ENCODE measurements around the gene GP5.

The GP5 gene

DNA sequence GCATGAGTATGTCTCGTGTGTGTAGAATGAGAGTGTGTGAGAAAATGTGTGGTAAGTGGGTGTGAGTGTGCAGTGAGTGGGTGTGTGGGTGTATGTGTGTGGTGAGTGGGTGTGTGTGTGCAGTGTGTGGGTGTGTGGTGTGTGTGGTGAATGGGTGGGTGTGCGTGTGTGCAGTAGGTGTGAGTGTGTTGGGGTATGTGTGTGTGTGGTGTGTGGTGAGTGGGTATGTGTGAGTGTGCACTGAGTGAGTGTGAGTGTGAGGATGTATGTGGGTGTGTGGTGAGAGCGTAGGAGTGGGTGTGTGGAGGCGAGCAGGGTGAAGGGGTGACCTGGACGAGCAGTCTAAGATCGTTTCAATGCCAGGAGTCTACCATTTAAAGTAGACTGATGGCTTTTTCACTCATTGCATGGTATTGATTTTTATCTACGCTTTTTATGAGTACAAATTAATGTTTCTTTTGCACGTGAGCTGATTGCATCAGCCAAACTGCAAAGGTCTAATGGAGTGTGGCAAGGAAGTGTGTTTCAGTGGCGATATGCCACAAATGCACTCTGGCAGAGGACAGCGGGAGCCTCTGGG, 46.3 kb downstream of the GP5 start:
- no peak overlapping the region for H3K27ac ChIP-seq (replicated peaks)
- TF ChIP-seq GABPA (IDR thresholded peaks at IDR 0.05; ENCODE audit: low read depth) (no peak), SPI1 (IDR thresholded peaks at IDR 0.05; ENCODE audit: borderline replicate concordance, low read depth) (no peak)
- TF ChIP-seq, protein P1, sequence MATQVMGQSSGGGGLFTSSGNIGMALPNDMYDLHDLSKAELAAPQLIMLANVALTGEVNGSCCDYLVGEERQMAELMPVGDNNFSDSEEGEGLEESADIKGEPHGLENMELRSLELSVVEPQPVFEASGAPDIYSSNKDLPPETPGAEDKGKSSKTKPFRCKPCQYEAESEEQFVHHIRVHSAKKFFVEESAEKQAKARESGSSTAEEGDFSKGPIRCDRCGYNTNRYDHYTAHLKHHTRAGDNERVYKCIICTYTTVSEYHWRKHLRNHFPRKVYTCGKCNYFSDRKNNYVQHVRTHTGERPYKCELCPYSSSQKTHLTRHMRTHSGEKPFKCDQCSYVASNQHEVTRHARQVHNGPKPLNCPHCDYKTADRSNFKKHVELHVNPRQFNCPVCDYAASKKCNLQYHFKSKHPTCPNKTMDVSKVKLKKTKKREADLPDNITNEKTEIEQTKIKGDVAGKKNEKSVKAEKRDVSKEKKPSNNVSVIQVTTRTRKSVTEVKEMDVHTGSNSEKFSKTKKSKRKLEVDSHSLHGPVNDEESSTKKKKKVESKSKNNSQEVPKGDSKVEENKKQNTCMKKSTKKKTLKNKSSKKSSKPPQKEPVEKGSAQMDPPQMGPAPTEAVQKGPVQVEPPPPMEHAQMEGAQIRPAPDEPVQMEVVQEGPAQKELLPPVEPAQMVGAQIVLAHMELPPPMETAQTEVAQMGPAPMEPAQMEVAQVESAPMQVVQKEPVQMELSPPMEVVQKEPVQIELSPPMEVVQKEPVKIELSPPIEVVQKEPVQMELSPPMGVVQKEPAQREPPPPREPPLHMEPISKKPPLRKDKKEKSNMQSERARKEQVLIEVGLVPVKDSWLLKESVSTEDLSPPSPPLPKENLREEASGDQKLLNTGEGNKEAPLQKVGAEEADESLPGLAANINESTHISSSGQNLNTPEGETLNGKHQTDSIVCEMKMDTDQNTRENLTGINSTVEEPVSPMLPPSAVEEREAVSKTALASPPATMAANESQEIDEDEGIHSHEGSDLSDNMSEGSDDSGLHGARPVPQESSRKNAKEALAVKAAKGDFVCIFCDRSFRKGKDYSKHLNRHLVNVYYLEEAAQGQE (IDR thresholded peaks at IDR 0.05; ENCODE audit: insufficient replicate concordance, low read depth): no peak
- no peak overlapping the region for H3K4me3 ChIP-seq (replicated peaks; ENCODE audit: insufficient read depth, low read length)
- H3K27me3 ChIP-seq (ENCODE audit: insufficient read depth, poor library complexity, severe bottlenecking): no peaks in the 10 kb centered on the region
- DNase-seq (ENCODE audit: low read depth in 1 of 2, low spot score in 1 of 2): no peak

DNA sequence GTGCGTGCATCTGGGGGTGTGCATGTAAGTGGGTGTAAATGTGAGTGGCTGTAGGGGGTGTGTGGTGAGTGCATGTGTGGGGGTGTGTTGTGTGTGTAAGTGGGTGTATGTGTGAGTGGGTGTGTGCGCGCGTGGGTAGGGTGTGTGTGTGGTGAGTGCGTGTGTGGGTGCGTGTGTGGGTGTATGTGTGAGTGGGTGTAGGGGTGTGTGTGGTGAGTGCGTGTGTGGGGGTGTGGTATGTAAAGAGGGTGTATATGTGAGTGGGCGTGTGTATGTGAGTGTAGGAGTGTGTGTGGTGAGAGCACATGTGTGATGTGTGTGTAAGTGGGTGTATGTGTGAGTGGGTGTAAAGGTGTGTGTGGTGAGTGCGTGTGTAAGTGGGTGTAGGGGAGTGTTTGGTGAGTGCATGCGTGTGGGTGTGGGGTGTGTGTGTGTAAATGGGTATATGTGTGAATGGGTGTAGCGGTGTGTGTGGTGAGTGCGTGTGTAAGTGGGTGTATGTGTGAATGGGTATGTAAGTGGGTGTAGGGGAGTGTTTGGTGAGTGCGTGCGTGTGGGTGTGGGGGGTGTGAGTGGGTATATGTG, 47.0 kb downstream of the GP5 start:
- Histone ChIP-seq H3K27ac (replicated peaks) (no peak overlapping the region), H3K27me3 (ENCODE audit: insufficient read depth, poor library complexity, severe bottlenecking) (no peaks in the 10 kb centered on the region), H3K4me3 (replicated peaks; ENCODE audit: insufficient read depth, low read length) (no peak overlapping the region)
- DNase-seq (ENCODE audit: low read depth in 1 of 2, low spot score in 1 of 2): no peak
- TF ChIP-seq, protein P1 (IDR thresholded peaks at IDR 0.05; ENCODE audit: insufficient replicate concordance, low read depth): no peak
- TF ChIP-seq POLR2AphosphoS5 (IDR thresholded peaks at IDR 0.05; ENCODE audit: low read depth) (no peak), SPI1 (IDR thresholded peaks at IDR 0.05; ENCODE audit: borderline replicate concordance, low read depth) (no peak), CTCF (IDR thresholded peaks at IDR 0.05; ENCODE audit: insufficient read depth, low read length) (no peak), GABPA (IDR thresholded peaks at IDR 0.05; ENCODE audit: low read depth) (no peak)

DNA sequence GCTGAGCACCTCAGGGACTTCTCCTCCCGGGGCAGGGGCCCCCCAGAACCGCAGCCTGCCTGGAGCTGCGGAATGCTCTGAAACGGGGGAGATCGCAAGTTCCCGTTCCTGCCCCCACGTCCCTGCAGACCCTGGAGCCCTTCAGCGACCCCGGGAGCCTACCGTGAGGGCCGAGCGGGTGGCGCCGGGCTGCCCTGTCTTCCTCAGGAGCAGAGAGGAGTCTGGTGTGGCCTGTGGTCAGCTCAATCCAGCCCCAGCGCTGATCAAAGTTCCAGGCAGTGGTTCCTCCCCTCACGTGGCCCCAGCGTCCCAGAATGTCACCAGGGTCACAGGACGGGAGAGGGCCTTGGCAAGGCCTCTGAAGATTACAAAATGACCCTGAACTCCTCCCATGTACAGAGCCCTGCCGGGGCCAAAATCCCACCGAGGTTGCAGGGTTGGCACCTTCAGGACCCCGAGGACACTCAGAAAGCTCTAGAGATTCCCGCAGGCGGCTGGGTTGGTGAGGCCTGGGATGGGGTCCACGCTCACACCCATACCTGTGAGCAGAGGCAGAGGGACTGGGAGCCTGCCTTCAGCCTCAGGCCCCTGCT, 47.9 kb downstream of the GP5 start, which contains the start of gene CPN2:
Gene CPN2 (minus strand): TSS at position 249 of the 593 bp plus-strand sequence. CDS start 8,626 bp downstream, outside the sequence.
- TF ChIP-seq SPI1 (IDR thresholded peaks at IDR 0.05; ENCODE audit: borderline replicate concordance, low read depth) (no peak), POLR2AphosphoS5 (IDR thresholded peaks at IDR 0.05; ENCODE audit: low read depth) (no peak), GABPA (IDR thresholded peaks at IDR 0.05; ENCODE audit: low read depth) (no peak), CTCF (IDR thresholded peaks at IDR 0.05; ENCODE audit: insufficient read depth, low read length) (no peak)
- TF ChIP-seq, protein P1 (IDR thresholded peaks at IDR 0.05; ENCODE audit: insufficient replicate concordance, low read depth): no peak
- Histone ChIP-seq H3K27me3 (ENCODE audit: insufficient read depth, poor library complexity, severe bottlenecking) (no peaks in the 10 kb centered on the region), H3K4me3 (replicated peaks; ENCODE audit: insufficient read depth, low read length) (no peak within 1 kb of the TSS), H3K27ac (replicated peaks) (no peak within 1 kb of the TSS)
- DNase-seq (ENCODE audit: low read depth in 1 of 2, low spot score in 1 of 2): no peak

All from HL-60 (cell line).